ENCODE data around the gene KDM3B. TPM values are rescaled to one million over a fixed set of nuclear protein-coding genes. Genes with fewer than 3 reads are reported as not detected.

Gene KDM3B
- total RNA-seq, 4 donors from 2014 or later: 64.8 to 89.4 (median 75.6) TPM

DNA sequence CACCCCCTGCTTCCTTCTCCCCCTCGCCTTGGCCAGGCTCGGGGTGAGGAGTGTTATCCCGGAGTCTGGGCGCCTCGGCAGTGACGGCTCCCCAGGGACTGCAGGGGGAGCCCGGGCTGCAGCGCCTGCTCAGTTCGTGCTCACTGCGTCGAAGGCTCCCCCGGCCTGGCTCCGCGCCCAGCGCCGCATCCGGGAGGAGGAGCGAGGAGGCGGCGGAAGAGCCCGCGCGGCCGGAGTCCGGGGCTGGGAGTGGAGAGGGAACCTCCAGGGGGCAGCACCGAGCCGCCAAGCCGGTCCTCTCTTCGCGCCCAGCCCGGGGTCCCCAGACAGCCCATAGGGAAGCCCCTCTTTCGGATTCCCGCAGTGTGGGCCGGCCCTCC, 111.5 kb downstream of the KDM3B start:
- Histone ChIP-seq H3K36me3 (peaks cover 0 to 15% of the 10 kb centered on the region in 2 donors), H3K9me3 (no peaks in the 10 kb centered on the region), H3K4me3 (replicated peaks in 1 of 3) (peak overlapping the region; percentile 48 to 91 (median 48)), H3K27ac (peak overlapping the region; percentile 97 to 98 (median 97)), H3K27me3 (no peaks in the 10 kb centered on the region), H3K4me1 (peaks cover 11 to 35% of the 10 kb centered on the region in 2 donors)
- DNase-seq: peak; percentile 95 to 96
- TF ChIP-seq, protein P1, sequence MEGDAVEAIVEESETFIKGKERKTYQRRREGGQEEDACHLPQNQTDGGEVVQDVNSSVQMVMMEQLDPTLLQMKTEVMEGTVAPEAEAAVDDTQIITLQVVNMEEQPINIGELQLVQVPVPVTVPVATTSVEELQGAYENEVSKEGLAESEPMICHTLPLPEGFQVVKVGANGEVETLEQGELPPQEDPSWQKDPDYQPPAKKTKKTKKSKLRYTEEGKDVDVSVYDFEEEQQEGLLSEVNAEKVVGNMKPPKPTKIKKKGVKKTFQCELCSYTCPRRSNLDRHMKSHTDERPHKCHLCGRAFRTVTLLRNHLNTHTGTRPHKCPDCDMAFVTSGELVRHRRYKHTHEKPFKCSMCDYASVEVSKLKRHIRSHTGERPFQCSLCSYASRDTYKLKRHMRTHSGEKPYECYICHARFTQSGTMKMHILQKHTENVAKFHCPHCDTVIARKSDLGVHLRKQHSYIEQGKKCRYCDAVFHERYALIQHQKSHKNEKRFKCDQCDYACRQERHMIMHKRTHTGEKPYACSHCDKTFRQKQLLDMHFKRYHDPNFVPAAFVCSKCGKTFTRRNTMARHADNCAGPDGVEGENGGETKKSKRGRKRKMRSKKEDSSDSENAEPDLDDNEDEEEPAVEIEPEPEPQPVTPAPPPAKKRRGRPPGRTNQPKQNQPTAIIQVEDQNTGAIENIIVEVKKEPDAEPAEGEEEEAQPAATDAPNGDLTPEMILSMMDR (IDR thresholded peaks at IDR 0.05): peak; percentile 90 to 98 (median 94)
- peak in 1 of 2 donors; percentile 83 for TF ChIP-seq POLR2A (IDR thresholded peaks at IDR 0.05)
- intact Hi-C loops (cut with DNase I): no loop called here
- 1% methylated on average over 11 to 27 of the region's 34 CpGs for WGBS, 2 donors

GRCh38 chr5:138464388-138465260, 112.1 kb downstream of the KDM3B start:
- TF ChIP-seq POLR2A (IDR thresholded peaks at IDR 0.05): peak in 1 of 2 donors; percentile 65
- TF ChIP-seq, protein P1 (IDR thresholded peaks at IDR 0.05): peak in 4 of 6 experiments; percentile 14 to 73 (median 24)
- Histone ChIP-seq H3K4me1 (peaks cover 11 to 35% of the 10 kb centered on the region in 2 donors), H3K27ac (peak overlapping the region; percentile 97 to 98 (median 97)), H3K36me3 (peaks cover 0 to 15% of the 10 kb centered on the region in 2 donors), H3K4me3 (replicated peaks in 1 of 3) (peak overlapping the region; percentile 48 to 91 (median 48)), H3K27me3 (no peaks in the 10 kb centered on the region), H3K9me3 (no peaks in the 10 kb centered on the region)
- intact Hi-C loops (cut with DNase I): no loop called here
- 1 to 2% methylated on average over 9 to 13 of the region's 64 CpGs for WGBS, 2 donors
- peak; percentile 98 for DNase-seq

- Histone ChIP-seq H3K4me1 (peaks cover 11 to 35% of the 10 kb centered on the region in 2 donors), H3K9me3 (no peaks in the 10 kb centered on the region), H3K36me3 (peaks cover 0 to 15% of the 10 kb centered on the region in 2 donors), H3K27me3 (no peaks in the 10 kb centered on the region), H3K4me3 (replicated peaks in 1 of 3) (peak within 1 kb of the TSS; percentile 48 to 91 (median 64)), H3K27ac (peak within 1 kb of the TSS; percentile 97 to 98 (median 97))
- intact Hi-C loops (cut with DNase I): no loop called here
- peak; percentile 93 to 94 for DNase-seq
- 3% methylated on average over 7 to 10 of the region's 85 CpGs for WGBS, 2 donors
- peak; percentile 99 to 100 for TF ChIP-seq POLR2A (IDR thresholded peaks at IDR 0.05)
- TF ChIP-seq, protein P1 (IDR thresholded peaks at IDR 0.05): peak in 3 of 6 experiments; percentile 9 to 12 (median 9)
These were observed 113.0 kb downstream of the KDM3B start, which contains the start of gene EGR1 for GRCh38 chr5:138465261-138466124. TSS of gene EGR1 (plus strand) at chr5:138465479. CDS start at chr5:138465762, 283 bp downstream.

- Histone ChIP-seq H3K36me3 (peaks cover 0 to 15% of the 10 kb centered on the region in 2 donors), H3K27ac (peak overlapping the region in 1 of 3 donors; percentile 98), H3K9me3 (no peaks in the 10 kb centered on the region), H3K4me1 (peaks cover 11 to 35% of the 10 kb centered on the region in 2 donors), H3K27me3 (no peaks in the 10 kb centered on the region), H3K4me3 (replicated peaks in 1 of 3) (peak overlapping the region; percentile 48 to 91 (median 64))
- TF ChIP-seq, protein P1 (IDR thresholded peaks at IDR 0.05): peak in 2 of 6 experiments; percentile 0 to 3
- TF ChIP-seq POLR2A (IDR thresholded peaks at IDR 0.05): no peak
- no peak for DNase-seq
- 20 to 35% methylated on average over 18 to 35 of the region's 39 CpGs for WGBS, 2 donors
- intact Hi-C loops (cut with DNase I): no loop called here
These were observed 113.8 kb downstream of the KDM3B start for GRCh38 chr5:138466125-138466899.

Data from thyroid gland (tissue), 4 donors.